Measurements from ENCODE around the gene NEO1. TPM values are rescaled to one million over a fixed set of nuclear protein-coding genes. Genes with fewer than 3 reads are reported as not detected.

The NEO1 gene
- total and polyA plus RNA-seq, 9 of the 15 experiments (the other 6 are each of a cell fraction or from before 2014, with no cell fraction given): 0.08 to 1.7 (median 0.48) TPM

GRCh38 chr15:73072894-73073293, 20.6 kb downstream of the NEO1 start (continued):
- TF ChIP-seq ETS1 (conservative IDR thresholded peaks at IDR 0.05; ENCODE audit: control insufficient read depth, low read depth, low read length) (no peak), CBFA2T2 (conservative IDR thresholded peaks at IDR 0.05) (no peak), POLR2B (IDR thresholded peaks at IDR 0.05; ENCODE audit: low read depth, partially characterized antibody) (no peak), ZNF239 (CRISPR knock-in tag; IDR thresholded peaks at IDR 0.05) (no peak), ZBTB8A (IDR thresholded peaks at IDR 0.05; ENCODE audit: partially characterized antibody) (no peak)

- POLR2A ChIA-PET: no interaction called here
- Histone ChIP-seq H2AFZ (ENCODE audit: low read depth, low read length) (no peak overlapping the region), H3K9me1 (ENCODE audit: control insufficient read depth, insufficient read depth, low read length) (no peaks in the 10 kb centered on the region), H3K27ac (ENCODE audit: extremely low read depth, low read depth, low read length) (no peak overlapping the region), H4K20me1 (replicated peaks; ENCODE audit: control insufficient read depth, insufficient read depth, low read length) (no peaks in the 10 kb centered on the region; the same call in 1 of the 2 replicates), H3K36me3 (ENCODE audit: control insufficient read depth, insufficient read depth, low read length) (no peaks in the 10 kb centered on the region), H3K9me3 (replicated peaks; ENCODE audit: control insufficient read depth, insufficient read depth, low read depth, low read length) (no peaks in the 10 kb centered on the region), H3K4me1 (replicated peaks in 1 of 2; ENCODE audit: control insufficient read depth in 2 of 2, insufficient read depth in 2 of 2, low read length in 2 of 2) (no peaks in the 10 kb centered on the region), H3K9ac (ENCODE audit: insufficient read depth in 1 of 2, low read depth in 2 of 2, low read length in 2 of 2) (no peak overlapping the region), H3K27me3 (ENCODE audit: control insufficient read depth in 2 of 2, insufficient read depth in 2 of 2, low read length in 2 of 2) (no peaks in the 10 kb centered on the region; a peak in 1 of 5 replicates), H3K79me2 (ENCODE audit: control insufficient read depth, insufficient read depth, low read length) (no peaks in the 10 kb centered on the region), H3K4me2 (ENCODE audit: insufficient read depth, low read length) (no peak overlapping the region), H3K4me3 (no peak overlapping the region)
- no peak for FAIRE-seq
- no peak for ATAC-seq
- WGBS (ENCODE audit: insufficient coverage, low coverage, missing lambda C conversion rate): 0% methylated on average over 4 of the region's 4 CpGs
- intact Hi-C loops (cut with micrococcal nuclease): no loop called here
- no peak for DNase-seq (ENCODE audit: extremely low read depth in 1 of 4, low spot score in 3 of 4)
- BruUV-seq (replicated peaks): no TSS peak
- CTCF ChIA-PET (ENCODE audit: low intra/inter-chr PET ratio): no interaction called here
- in situ Hi-C loops (cut with MboI): loop anchor here (10.0 kb wide), 1 partner anchor 289 kb away; the partner anchor contains the start of gene ADPGK
- no peak for TF ChIP-seq SMAD2 (IDR thresholded peaks at IDR 0.05; ENCODE audit: low read depth, low read length)
- no peak for TF ChIP-seq ZNF668 (CRISPR knock-in tag; IDR thresholded peaks at IDR 0.05)
- no peak for TF ChIP-seq ZNF3 (CRISPR knock-in tag; IDR thresholded peaks at IDR 0.05)
- TF ChIP-seq PBX2 (CRISPR knock-in tag; IDR thresholded peaks at IDR 0.05; ENCODE audit: low read depth): no peak
- TF ChIP-seq PBX2 (tag; conservative IDR thresholded peaks at IDR 0.05; ENCODE audit: low read depth): no peak
- no peak for TF ChIP-seq ZNF324 (CRISPR knock-in tag; IDR thresholded peaks at IDR 0.05)
- TF ChIP-seq KLF6 (CRISPR knock-in tag; IDR thresholded peaks at IDR 0.05; ENCODE audit: borderline replicate concordance): no peak
- no peak for TF ChIP-seq HMG20A (CRISPR knock-in tag; conservative IDR thresholded peaks at IDR 0.05)
- no peak for TF ChIP-seq TOE1 (IDR thresholded peaks at IDR 0.05; ENCODE audit: borderline replicate concordance)
- TF ChIP-seq TOE1 (CRISPR knock-in tag; IDR thresholded peaks at IDR 0.05; ENCODE audit: borderline replicate concordance, low read depth): no peak
Measured at GRCh38 chr15:73074241-73074640, 22.0 kb downstream of the NEO1 start.
